H1 (cell line): ENCODE measurements around the gene EPB41L3.

Experiments
- BACH1 ChIP-seq: IDR thresholded peaks from 2 replicates; pipeline ENCODE4 v1.6.1; 2012; ENCODE audit warnings: low read length, improper control_type of control experiment
- EZH2 ChIP-seq: fragments of 200-600 bp; sonication (generic); IDR thresholded peaks from 2 replicates; pipeline ENCODE4 v1.7.1; 2012; ENCODE audit warnings: low read depth, mild to moderate bottlenecking, moderate library complexity, low read length, inconsistent platforms; ENCODE audit not compliant: severe bottlenecking
- GABPA ChIP-seq: IDR thresholded peaks from 2 replicates; pipeline ENCODE4 v1.6.1; 2011; ENCODE audit warnings: mild to moderate bottlenecking, low read length, moderate library complexity, borderline replicate concordance; ENCODE audit not compliant: insufficient read depth
- MAFK ChIP-seq: IDR thresholded peaks from 2 replicates; pipeline ENCODE4 v1.6.1; 2012; ENCODE audit warnings: low read depth, mild to moderate bottlenecking, improper control_type of control experiment, low read length
- POLR2A ChIP-seq, 2 experiments: IDR thresholded peaks; 1 replicate in 1 of 2; 2 replicates in 1 of 2; pipeline ENCODE4 v1.6.1; 2011; ENCODE audit warnings: low read depth in 2 of 2, low read length in 2 of 2, mild to moderate bottlenecking in 2 of 2; ENCODE audit errors: control extremely low read depth in 1 of 2
- SIX5 ChIP-seq: IDR thresholded peaks from 2 replicates; pipeline ENCODE4 v1.6.1; 2011; ENCODE audit warnings: mild to moderate bottlenecking, low read depth, low read length
- SRF ChIP-seq: IDR thresholded peaks from 2 replicates; pipeline ENCODE4 v1.6.1; 2011; ENCODE audit warnings: mild to moderate bottlenecking, low read depth, low read length, moderate library complexity
- TAF7 ChIP-seq: optimal IDR thresholded peaks from 2 replicates; pipeline ENCODE3; 2011; ENCODE audit warnings: low read depth, mild to moderate bottlenecking, inconsistent platforms, low read length, moderate library complexity, borderline replicate concordance
- ZNF274 ChIP-seq: IDR thresholded peaks from 2 replicates; pipeline ENCODE4 v1.7.0; 2012; ENCODE audit warnings: low read length, borderline replicate concordance; ENCODE audit errors: extremely low read depth
- TF ChIP-seq, protein P1 (sequence below): IDR thresholded peaks from 2 replicates; pipeline ENCODE4 v1.6.1; 2011; ENCODE audit warnings: low read length, improper control_type of control experiment
- TF ChIP-seq, protein P2 (sequence below), 3 experiments: IDR thresholded peaks; 1 replicate in 2 of 3; 2 replicates in 1 of 3; pipeline versions ENCODE4 v1.5.1 to v1.6.1; 2011; ENCODE audit warnings: low read length in 3 of 3, mild to moderate bottlenecking in 3 of 3, inconsistent platforms in 2 of 3, low read depth in 1 of 3, moderate library complexity in 1 of 3; ENCODE audit not compliant: insufficient read depth in 1 of 3; ENCODE audit errors: control extremely low read depth in 1 of 3

DNA sequence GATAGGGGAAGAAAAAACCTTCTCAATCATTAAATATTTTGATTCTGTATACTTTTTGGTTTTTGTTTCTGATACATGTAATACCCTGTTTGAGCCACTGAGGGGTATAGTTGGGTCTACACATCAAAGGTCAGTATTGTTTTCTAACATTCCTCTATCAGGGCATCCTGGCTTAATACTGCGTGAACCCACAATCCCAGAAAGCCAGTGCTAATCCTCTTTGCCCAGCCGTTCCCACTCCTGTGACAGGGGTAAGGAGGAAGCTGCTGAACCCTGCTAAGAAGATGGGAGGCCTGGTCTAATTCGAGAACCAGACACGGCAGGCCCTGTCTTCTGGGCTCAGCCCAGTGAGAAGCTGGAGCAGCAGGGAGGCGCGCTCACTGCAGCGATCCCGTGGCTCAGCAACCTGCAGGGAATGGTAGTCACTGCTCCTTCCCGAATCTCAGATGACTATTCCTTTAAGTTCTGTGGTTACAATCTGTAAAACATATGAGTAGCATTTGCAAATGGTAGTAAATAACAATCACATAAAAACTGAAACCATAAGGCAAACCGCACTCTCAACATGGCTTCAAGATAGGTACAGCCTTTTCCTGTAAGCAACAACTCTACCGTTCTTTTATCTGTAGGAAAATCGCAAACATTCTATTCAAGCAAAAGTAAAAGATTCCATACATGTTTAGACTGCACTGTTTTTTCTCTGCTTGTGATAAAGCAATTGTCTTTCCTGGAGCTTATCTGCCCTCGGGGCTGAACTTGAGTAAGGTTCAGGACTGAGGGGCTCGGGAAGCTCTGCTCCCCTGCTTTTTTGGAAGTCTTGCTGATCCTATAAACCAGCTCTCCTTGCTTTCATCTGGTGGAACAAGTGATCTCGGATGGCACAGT, 87.0 kb downstream of the EPB41L3 start:
- no peak for TF ChIP-seq MAFK
- TF ChIP-seq, protein P1, sequence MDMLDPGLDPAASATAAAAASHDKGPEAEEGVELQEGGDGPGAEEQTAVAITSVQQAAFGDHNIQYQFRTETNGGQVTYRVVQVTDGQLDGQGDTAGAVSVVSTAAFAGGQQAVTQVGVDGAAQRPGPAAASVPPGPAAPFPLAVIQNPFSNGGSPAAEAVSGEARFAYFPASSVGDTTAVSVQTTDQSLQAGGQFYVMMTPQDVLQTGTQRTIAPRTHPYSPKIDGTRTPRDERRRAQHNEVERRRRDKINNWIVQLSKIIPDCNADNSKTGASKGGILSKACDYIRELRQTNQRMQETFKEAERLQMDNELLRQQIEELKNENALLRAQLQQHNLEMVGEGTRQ, result no peak
- no peak for TF ChIP-seq SIX5
- TF ChIP-seq, protein P2, sequence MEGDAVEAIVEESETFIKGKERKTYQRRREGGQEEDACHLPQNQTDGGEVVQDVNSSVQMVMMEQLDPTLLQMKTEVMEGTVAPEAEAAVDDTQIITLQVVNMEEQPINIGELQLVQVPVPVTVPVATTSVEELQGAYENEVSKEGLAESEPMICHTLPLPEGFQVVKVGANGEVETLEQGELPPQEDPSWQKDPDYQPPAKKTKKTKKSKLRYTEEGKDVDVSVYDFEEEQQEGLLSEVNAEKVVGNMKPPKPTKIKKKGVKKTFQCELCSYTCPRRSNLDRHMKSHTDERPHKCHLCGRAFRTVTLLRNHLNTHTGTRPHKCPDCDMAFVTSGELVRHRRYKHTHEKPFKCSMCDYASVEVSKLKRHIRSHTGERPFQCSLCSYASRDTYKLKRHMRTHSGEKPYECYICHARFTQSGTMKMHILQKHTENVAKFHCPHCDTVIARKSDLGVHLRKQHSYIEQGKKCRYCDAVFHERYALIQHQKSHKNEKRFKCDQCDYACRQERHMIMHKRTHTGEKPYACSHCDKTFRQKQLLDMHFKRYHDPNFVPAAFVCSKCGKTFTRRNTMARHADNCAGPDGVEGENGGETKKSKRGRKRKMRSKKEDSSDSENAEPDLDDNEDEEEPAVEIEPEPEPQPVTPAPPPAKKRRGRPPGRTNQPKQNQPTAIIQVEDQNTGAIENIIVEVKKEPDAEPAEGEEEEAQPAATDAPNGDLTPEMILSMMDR (IDR thresholded peaks at IDR 0.05; ENCODE audit: control extremely low read depth in 1 of 3, insufficient read depth in 1 of 3, low read depth in 1 of 3, low read length in 3 of 3), result peak in 2 of 3 experiments; percentile 29 to 39; a peak in 2 of 4 replicates
- TF ChIP-seq GABPA, result no peak
- TF ChIP-seq POLR2A (IDR thresholded peaks at IDR 0.05; ENCODE audit: control extremely low read depth in 1 of 2, low read depth in 2 of 2, low read length in 2 of 2), result no peak
- TF ChIP-seq TAF7, result no peak
- TF ChIP-seq BACH1, result no peak
- no peak for TF ChIP-seq SRF
- no peak for TF ChIP-seq EZH2
- TF ChIP-seq ZNF274, result no peak
